PFSK-1 (cell line): ENCODE results near the gene TMEM37.

Experiments used
- FOXP2 ChIP-seq: optimal IDR thresholded peaks from 2 replicates; pipeline ENCODE3; 2011; ENCODE audit warnings: borderline replicate concordance, control low read depth, inconsistent platforms; ENCODE audit not compliant: insufficient read depth; ENCODE audit errors: extremely low read length, extremely low read depth
- TAF1 ChIP-seq: IDR thresholded peaks from 2 replicates; pipeline ENCODE4 v1.6.1; 2012; ENCODE audit warnings: low read length, control low read depth, borderline replicate concordance; ENCODE audit not compliant: insufficient read depth
- TF ChIP-seq, protein P1 (sequence below), 2 experiments: IDR thresholded peaks; 2 replicates each; pipeline versions ENCODE4 v1.6.1 to v1.8.0; 2011 to 2012; ENCODE audit warnings: low read depth in 2 of 2, low read length in 2 of 2, control low read depth in 1 of 2, inconsistent platforms in 1 of 2, mild to moderate bottlenecking in 1 of 2, moderate library complexity in 1 of 2; ENCODE audit not compliant: insufficient read depth in 1 of 2

DNA sequence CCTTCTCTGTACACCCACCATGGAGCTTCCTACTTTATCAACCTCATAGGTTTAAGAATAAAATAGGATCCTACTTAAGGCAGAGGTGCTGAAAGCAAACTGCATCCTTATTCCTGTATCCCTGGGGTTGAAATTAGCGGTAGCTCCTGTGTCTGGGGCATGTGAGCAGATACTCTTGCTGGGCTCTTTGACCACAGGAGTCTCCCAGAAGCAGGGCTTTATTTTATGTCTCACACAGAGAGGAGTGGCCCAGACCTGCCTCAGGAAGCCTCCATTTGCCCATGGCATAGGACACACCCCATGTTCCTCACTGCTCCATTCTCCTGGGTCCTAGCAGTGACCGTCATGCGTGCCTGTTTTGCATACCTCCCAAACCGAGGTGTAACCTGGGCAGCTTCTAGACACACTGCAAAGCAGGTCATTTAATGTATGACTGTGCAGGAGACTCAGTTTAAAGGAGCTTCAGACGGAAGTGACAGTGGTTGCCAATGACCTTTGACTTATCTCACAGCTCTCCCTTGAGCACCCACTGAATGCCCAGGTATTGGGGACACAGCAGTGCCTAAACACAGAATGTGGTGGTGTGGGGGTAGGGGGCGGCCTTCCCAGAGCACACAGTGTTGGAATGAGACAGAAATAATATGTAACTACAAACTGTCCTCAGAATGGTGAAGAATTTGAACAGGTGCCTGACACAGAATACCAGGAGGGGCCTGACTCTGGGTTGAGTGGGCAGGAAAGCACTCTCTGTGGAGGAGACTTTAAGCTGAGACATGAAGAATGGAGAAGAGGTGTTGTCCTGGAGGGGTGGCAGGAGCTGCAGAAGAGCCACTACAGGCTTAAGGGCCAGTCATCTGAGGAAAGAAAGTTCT lies 3.7 kb downstream of the TMEM37 start:
- TF ChIP-seq, protein P1, sequence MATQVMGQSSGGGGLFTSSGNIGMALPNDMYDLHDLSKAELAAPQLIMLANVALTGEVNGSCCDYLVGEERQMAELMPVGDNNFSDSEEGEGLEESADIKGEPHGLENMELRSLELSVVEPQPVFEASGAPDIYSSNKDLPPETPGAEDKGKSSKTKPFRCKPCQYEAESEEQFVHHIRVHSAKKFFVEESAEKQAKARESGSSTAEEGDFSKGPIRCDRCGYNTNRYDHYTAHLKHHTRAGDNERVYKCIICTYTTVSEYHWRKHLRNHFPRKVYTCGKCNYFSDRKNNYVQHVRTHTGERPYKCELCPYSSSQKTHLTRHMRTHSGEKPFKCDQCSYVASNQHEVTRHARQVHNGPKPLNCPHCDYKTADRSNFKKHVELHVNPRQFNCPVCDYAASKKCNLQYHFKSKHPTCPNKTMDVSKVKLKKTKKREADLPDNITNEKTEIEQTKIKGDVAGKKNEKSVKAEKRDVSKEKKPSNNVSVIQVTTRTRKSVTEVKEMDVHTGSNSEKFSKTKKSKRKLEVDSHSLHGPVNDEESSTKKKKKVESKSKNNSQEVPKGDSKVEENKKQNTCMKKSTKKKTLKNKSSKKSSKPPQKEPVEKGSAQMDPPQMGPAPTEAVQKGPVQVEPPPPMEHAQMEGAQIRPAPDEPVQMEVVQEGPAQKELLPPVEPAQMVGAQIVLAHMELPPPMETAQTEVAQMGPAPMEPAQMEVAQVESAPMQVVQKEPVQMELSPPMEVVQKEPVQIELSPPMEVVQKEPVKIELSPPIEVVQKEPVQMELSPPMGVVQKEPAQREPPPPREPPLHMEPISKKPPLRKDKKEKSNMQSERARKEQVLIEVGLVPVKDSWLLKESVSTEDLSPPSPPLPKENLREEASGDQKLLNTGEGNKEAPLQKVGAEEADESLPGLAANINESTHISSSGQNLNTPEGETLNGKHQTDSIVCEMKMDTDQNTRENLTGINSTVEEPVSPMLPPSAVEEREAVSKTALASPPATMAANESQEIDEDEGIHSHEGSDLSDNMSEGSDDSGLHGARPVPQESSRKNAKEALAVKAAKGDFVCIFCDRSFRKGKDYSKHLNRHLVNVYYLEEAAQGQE (IDR thresholded peaks at IDR 0.05; ENCODE audit: insufficient read depth in 1 of 2, low read depth in 2 of 2, low read length in 2 of 2), result no peak
- no peak for TF ChIP-seq TAF1
- no peak for TF ChIP-seq FOXP2
